HG03135 (cell line): ENCODE results near the gene GGTA1.

ENCODE experiments used
- ATAC-seq: cut with Tn5 transposase; IDR thresholded peaks from one replicate; pipeline ENCODE4 v1.9.1; 2021; ENCODE audit warnings: mild to moderate bottlenecking, moderate library complexity; ENCODE audit not compliant: unreplicated experiment

Gene GGTA1

GRCh38 chr9:121411993-121412392 lies 87.7 kb downstream of the GGTA1 start:
- ATAC-seq: no peak

- ATAC-seq: no peak
These were observed 93.7 kb downstream of the GGTA1 start for GRCh38 chr9:121405899-121406298.
